Esophagus squamous epithelium (tissue), 5 donors: ENCODE results near the gene RPTOR. TPM values are rescaled to one million over a fixed set of nuclear protein-coding genes. Genes with fewer than 3 reads are reported as not detected.

Experiments used
- DNase-seq: peaks from one replicate; lab custom pipeline; 2025; lab: John Stamatoyannopoulos, UW
- H3K27ac ChIP-seq, 4 donors: fragments of 200-600 bp; sonication (generic); one replicate each; pipeline ENCODE4 v1.5.1; 2016 to 2019; ENCODE audit warnings: mild to moderate bottlenecking in 1 of 4
- H3K27me3 ChIP-seq, 4 donors: fragments of 200-600 bp; sonication (generic); 1 replicate in 3 of 4; 2 replicates in 1 of 4; pipeline versions ENCODE4 v1.5.1 to v1.6.0; 2017 to 2021; ENCODE audit warnings: antibody characterized with exemption in 1 of 4
- H3K36me3 ChIP-seq, 3 donors: fragments of 200-600 bp; sonication (generic); one replicate each; pipeline ENCODE4 v1.5.1; 2016 to 2019
- H3K4me1 ChIP-seq, 3 donors: fragments of 200-600 bp; sonication (generic); one replicate each; pipeline ENCODE4 v1.5.1; 2017 to 2019
- H3K4me3 ChIP-seq, 4 donors: fragments of 200-600 bp; sonication (generic); 1 replicate in 3 of 4; 2 replicates in 1 of 4; pipeline ENCODE4 v1.5.1; 2016 to 2019; ENCODE audit warnings: mild to moderate bottlenecking in 2 of 4, moderate library complexity in 1 of 4
- H3K9me3 ChIP-seq, 3 donors: fragments of 200-600 bp; sonication (generic); one replicate each; pipeline ENCODE4 v1.5.1; 2016 to 2019
- POLR2A ChIP-seq, 4 donors: fragments of 450-650 bp; IDR thresholded peaks; one replicate each; pipeline ENCODE4 v1.6.1; 2017; ENCODE audit warnings: antibody characterized with exemption in 4 of 4, mild to moderate bottlenecking in 4 of 4, moderate library complexity in 3 of 4
- WGBS, 2 donors: methylation state at CpG; one replicate each; pipeline ENCODE4 v1.1.5; 2018; 5-methylcytosine and 5-hydroxymethylcytosine counted together
- intact Hi-C: fragments of 100-400 bp; cut with DNase I; formaldehyde crosslinking; loops from one replicate; pipeline ENCODE4 v1.15.0; 2022
- total RNA-seq, 4 donors: library from RNA; depleted of rRNA; stranded (reverse); fragments of >200 nt; gene quantifications; one replicate each; pipeline ENCODE4 v1.1.0, GENCODE V29; 2016
- TF ChIP-seq, protein P1 (sequence below), 6 experiments: fragments of 450-650 bp in 4 of 6; fragments of 200-600 bp in 2 of 6; sonication (generic) in 2 of 6; IDR thresholded peaks; one replicate each; pipeline ENCODE4 v1.5.1; 2016 to 2019; ENCODE audit warnings: antibody characterized with exemption in 6 of 6, mild to moderate bottlenecking in 4 of 6, moderate library complexity in 4 of 6
- donor health status: DM: yes; HTN: yes; CAD: no.

RPTOR gene
- total RNA-seq, 4 donors from 2014 or later, result 11.7 to 27.8 (median 22.8) TPM

DNA sequence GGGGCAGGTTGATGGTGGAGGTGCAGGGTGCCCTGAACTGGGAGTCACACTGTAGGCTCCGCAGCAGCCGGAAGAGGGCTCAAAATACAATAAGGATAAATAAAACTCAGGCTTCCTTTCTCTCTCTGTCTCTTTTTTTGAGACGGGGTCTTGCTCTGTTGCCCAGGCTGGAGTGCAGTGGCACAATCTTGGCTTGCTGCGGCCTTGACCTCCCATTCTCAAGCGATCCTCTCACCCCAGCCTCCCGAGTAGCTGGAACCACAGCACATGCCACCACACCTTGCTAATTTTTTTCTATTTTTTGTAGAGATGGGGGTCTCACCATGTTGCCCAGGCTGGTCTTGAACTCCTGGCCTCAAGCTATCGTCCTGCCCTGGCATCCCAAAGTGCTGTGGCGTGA lies 35.3 kb upstream of the RPTOR start:
- TF ChIP-seq POLR2A (IDR thresholded peaks at IDR 0.05), result no peak
- TF ChIP-seq, protein P1, sequence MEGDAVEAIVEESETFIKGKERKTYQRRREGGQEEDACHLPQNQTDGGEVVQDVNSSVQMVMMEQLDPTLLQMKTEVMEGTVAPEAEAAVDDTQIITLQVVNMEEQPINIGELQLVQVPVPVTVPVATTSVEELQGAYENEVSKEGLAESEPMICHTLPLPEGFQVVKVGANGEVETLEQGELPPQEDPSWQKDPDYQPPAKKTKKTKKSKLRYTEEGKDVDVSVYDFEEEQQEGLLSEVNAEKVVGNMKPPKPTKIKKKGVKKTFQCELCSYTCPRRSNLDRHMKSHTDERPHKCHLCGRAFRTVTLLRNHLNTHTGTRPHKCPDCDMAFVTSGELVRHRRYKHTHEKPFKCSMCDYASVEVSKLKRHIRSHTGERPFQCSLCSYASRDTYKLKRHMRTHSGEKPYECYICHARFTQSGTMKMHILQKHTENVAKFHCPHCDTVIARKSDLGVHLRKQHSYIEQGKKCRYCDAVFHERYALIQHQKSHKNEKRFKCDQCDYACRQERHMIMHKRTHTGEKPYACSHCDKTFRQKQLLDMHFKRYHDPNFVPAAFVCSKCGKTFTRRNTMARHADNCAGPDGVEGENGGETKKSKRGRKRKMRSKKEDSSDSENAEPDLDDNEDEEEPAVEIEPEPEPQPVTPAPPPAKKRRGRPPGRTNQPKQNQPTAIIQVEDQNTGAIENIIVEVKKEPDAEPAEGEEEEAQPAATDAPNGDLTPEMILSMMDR (IDR thresholded peaks at IDR 0.05), result no peak
- no peak for DNase-seq
- Histone ChIP-seq H3K4me1 (no peaks in the 10 kb centered on the region), H3K27me3 (peaks cover 0 to 81% (median 0%) of the 10 kb centered on the region in 4 donors), H3K36me3 (no peaks in the 10 kb centered on the region), H3K4me3 (no peak overlapping the region), H3K27ac (no peak overlapping the region), H3K9me3 (no peaks in the 10 kb centered on the region)
- WGBS, 2 donors, result 70 to 78% methylated on average over 6 to 8 of the region's 8 CpGs
- intact Hi-C loops, result no loop called here

GRCh38 chr17:80510132-80510531 lies 34.5 kb upstream of the RPTOR start:
- Histone ChIP-seq H3K4me3 (no peak overlapping the region), H3K9me3 (no peaks in the 10 kb centered on the region), H3K36me3 (no peaks in the 10 kb centered on the region), H3K27me3 (peaks cover 0 to 77% (median 0%) of the 10 kb centered on the region in 4 donors), H3K27ac (no peak overlapping the region), H3K4me1 (no peaks in the 10 kb centered on the region)
- intact Hi-C loops, result no loop called here
- 78 to 82% methylated on average over 10 to 13 of the region's 14 CpGs for WGBS, 2 donors
- TF ChIP-seq, protein P1 (IDR thresholded peaks at IDR 0.05), result no peak
- no peak for TF ChIP-seq POLR2A (IDR thresholded peaks at IDR 0.05)
- DNase-seq, result no peak

- 78 to 82% methylated on average over 4 to 6 of the region's 9 CpGs for WGBS, 2 donors
Observed at GRCh38 chr17:80510772-80511171, 33.9 kb upstream of the RPTOR start.

DNA sequence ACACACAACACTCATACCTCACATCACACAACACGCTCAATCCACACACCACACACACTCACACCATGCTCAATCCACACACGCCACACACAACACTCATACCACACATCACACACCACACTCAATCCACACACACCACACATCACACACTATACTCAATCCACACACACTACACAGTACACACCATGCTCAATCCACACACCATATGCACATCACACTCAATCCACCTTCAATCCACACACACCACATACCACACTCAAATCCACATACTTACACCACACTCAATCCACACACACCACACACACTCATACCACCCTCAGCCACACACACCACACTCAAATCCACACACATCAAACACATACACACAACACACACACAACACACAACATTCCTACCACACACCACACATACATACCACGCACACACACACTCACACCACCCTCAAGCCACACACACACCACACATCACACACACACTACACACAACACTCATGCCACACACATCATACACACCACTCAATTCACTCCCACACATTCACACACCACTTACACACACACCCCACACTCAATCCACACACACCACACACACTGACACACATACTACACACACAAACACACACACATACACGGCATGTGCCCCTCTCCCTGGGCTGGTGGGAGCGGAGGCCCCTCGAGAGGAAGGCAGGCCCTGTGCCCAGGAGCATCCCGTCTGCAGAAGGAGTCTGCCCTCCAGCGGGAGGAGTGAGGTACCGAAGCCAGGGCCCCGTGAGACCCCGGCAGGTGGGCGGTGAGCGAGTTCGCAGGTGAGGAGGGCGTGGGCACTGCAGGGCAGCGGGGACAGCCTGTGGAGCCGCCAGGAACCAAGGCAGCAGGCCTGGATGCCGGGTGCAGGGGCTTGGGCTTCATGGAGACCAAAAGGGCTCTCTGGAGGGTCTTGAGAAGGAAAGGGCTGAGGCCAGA lies 33.1 kb upstream of the RPTOR start:
- no peak for DNase-seq
- H3K27me3 ChIP-seq, result peaks cover 0 to 70% (median 0%) of the 10 kb centered on the region in 4 donors

More at GRCh38 chr17:80510772-80511171, 33.9 kb upstream of the RPTOR start:
- H3K4me3 ChIP-seq, result no peak overlapping the region
- no peaks in the 10 kb centered on the region for H3K9me3 ChIP-seq
- intact Hi-C loops, result no loop called here
- DNase-seq, result no peak
- no peaks in the 10 kb centered on the region for H3K36me3 ChIP-seq
- no peak overlapping the region for H3K27ac ChIP-seq
- no peaks in the 10 kb centered on the region for H3K4me1 ChIP-seq
- H3K27me3 ChIP-seq, result peaks cover 0 to 77% (median 0%) of the 10 kb centered on the region in 4 donors
- TF ChIP-seq, protein P1 (IDR thresholded peaks at IDR 0.05), result no peak
- TF ChIP-seq POLR2A (IDR thresholded peaks at IDR 0.05), result no peak

More for the DNA sequence above, 33.1 kb upstream of the RPTOR start:
- Histone ChIP-seq H3K9me3 (no peaks in the 10 kb centered on the region), H3K27ac (no peak overlapping the region), H3K4me3 (no peak overlapping the region), H3K36me3 (no peaks in the 10 kb centered on the region), H3K4me1 (no peaks in the 10 kb centered on the region)
- intact Hi-C loops, result no loop called here
- 66 to 87% methylated on average over 3 to 11 of the region's 18 CpGs for WGBS, 2 donors
- TF ChIP-seq, protein P1 (IDR thresholded peaks at IDR 0.05), result no peak
